ENCODE results near the gene RUNX1.

DNA sequence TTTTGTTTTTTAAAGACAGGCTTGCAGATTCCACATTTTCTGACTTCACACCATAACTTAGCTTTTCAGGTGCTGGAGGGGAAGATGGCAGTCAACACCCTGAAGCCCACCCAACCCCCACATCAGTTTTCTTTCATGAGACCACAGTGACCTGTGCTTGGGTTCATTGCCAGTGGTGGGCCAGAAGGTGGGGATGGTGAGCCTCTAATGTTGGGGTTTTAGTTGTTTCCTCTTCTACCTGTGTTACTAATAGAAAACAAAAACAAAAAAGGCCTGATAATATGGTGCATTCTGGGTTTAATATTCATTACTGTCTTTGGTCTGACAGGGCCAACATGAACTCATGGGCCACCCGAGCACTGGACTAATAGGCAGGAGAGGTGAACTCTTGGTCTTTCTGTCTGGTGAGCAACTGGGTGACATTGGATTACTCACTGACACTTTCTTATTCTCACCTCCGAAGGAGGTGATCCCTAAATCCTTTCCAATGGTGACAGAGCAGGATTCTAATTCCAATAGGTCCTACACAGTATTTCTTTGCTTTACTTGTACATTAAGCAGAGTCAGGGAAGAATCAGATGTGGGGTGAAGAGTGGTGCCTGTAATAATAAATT lies 247.5 kb downstream of the RUNX1 start:
- TF ChIP-seq, protein P1, sequence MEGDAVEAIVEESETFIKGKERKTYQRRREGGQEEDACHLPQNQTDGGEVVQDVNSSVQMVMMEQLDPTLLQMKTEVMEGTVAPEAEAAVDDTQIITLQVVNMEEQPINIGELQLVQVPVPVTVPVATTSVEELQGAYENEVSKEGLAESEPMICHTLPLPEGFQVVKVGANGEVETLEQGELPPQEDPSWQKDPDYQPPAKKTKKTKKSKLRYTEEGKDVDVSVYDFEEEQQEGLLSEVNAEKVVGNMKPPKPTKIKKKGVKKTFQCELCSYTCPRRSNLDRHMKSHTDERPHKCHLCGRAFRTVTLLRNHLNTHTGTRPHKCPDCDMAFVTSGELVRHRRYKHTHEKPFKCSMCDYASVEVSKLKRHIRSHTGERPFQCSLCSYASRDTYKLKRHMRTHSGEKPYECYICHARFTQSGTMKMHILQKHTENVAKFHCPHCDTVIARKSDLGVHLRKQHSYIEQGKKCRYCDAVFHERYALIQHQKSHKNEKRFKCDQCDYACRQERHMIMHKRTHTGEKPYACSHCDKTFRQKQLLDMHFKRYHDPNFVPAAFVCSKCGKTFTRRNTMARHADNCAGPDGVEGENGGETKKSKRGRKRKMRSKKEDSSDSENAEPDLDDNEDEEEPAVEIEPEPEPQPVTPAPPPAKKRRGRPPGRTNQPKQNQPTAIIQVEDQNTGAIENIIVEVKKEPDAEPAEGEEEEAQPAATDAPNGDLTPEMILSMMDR (IDR thresholded peaks at IDR 0.05) = no peak
- TF ChIP-seq POLR2A (IDR thresholded peaks at IDR 0.05) (no peak), POLR2AphosphoS5 (IDR thresholded peaks at IDR 0.05; ENCODE audit: insufficient read depth in 1 of 2, low read depth in 1 of 2) (no peak)

Measured in vagina (tissue), 2 donors.